SK-N-SH treated with all-trans-retinoic acid at 6 μM for 48 hours (cell line): ENCODE results near the gene GOLPH3.

Experiments
- ATAC-seq: fragments of 200-7000 bp; cut with Tn5 transposase; 3 replicates; pipeline ENCODE4 v1.9.1; 2020; ENCODE audit warnings: mild to moderate bottlenecking, moderate library complexity
- ARNTL ChIP-seq: fragments of 450-650 bp; formaldehyde crosslinking; IDR thresholded peaks from 2 replicates; pipeline ENCODE4 v1.5.0; 2020; ENCODE audit warnings: low read depth, mild to moderate bottlenecking, moderate library complexity, borderline replicate concordance
- BACH2 ChIP-seq: fragments of 250-450 bp; sonication (Bioruptor Pico); IDR thresholded peaks from 2 replicates; pipeline ENCODE4 v1.9.0; 2021; ENCODE audit warnings: mild to moderate bottlenecking, borderline replicate concordance
- CREB5 ChIP-seq: fragments of 250-450 bp; sonication (Bioruptor Pico); IDR thresholded peaks from 2 replicates; pipeline ENCODE4 v1.5.1; 2020; ENCODE audit warnings: low read depth, mild to moderate bottlenecking, moderate library complexity
- CSDC2 ChIP-seq: fragments of 250-450 bp; sonication (Bioruptor Pico); IDR thresholded peaks from 2 replicates; pipeline ENCODE4 v1.5.0; 2020; ENCODE audit warnings: mild to moderate bottlenecking, moderate library complexity
- ESRRG ChIP-seq: fragments of 250-450 bp; sonication (Bioruptor Pico); IDR thresholded peaks from 2 replicates; pipeline ENCODE4 v1.6.1; 2021; ENCODE audit warnings: mild to moderate bottlenecking
- GLIS3 ChIP-seq: fragments of 250-450 bp; sonication (Bioruptor Pico); IDR thresholded peaks from 2 replicates; pipeline ENCODE4 v1.5.0; 2020; ENCODE audit warnings: mild to moderate bottlenecking, moderate library complexity
- ISL1 ChIP-seq: fragments of 250-450 bp; sonication (Bioruptor Pico); IDR thresholded peaks from 2 replicates; pipeline ENCODE4 v2.1.2; 2022; ENCODE audit warnings: mild to moderate bottlenecking, moderate library complexity
- OSR1 ChIP-seq: fragments of 250-450 bp; sonication (Bioruptor Pico); IDR thresholded peaks from 2 replicates; pipeline ENCODE4 v1.8.0; 2022; ENCODE audit warnings: moderate library complexity, mild to moderate bottlenecking, inconsistent platforms
- PPARA ChIP-seq: fragments of 250-450 bp; sonication (Bioruptor Pico); IDR thresholded peaks from 2 replicates; pipeline ENCODE4 v1.5.0; 2020; ENCODE audit warnings: mild to moderate bottlenecking, borderline replicate concordance
- RARB ChIP-seq: fragments of 250-450 bp; sonication (Bioruptor Pico); IDR thresholded peaks from 2 replicates; pipeline ENCODE4 v1.8.0; 2021; ENCODE audit warnings: mild to moderate bottlenecking, moderate library complexity
- SNAI2 ChIP-seq: fragments of 250-450 bp; sonication (Bioruptor Pico); IDR thresholded peaks from 2 replicates; pipeline ENCODE4 v1.5.0; 2020; ENCODE audit warnings: mild to moderate bottlenecking, moderate library complexity
- TCF4 ChIP-seq: fragments of 250-450 bp; sonication (Bioruptor Pico); IDR thresholded peaks from 2 replicates; pipeline ENCODE4 v1.8.0; 2021; ENCODE audit warnings: mild to moderate bottlenecking, moderate library complexity, borderline replicate concordance
- TOX ChIP-seq: fragments of 250-450 bp; sonication (Bioruptor Pico); IDR thresholded peaks from 2 replicates; pipeline ENCODE4 v1.8.0; 2021; ENCODE audit warnings: mild to moderate bottlenecking, moderate library complexity, borderline replicate concordance
- TSHZ2 ChIP-seq: fragments of 250-450 bp; sonication (Bioruptor Pico); IDR thresholded peaks from 2 replicates; pipeline ENCODE4 v1.5.0; 2020; ENCODE audit warnings: mild to moderate bottlenecking, moderate library complexity
- ZC3H10 ChIP-seq: fragments of 250-450 bp; sonication (Bioruptor Pico); IDR thresholded peaks from 2 replicates; pipeline ENCODE4 v1.5.1; 2021; ENCODE audit warnings: mild to moderate bottlenecking, moderate library complexity
- ZFP3 ChIP-seq: fragments of 250-450 bp; sonication (Bioruptor Pico); IDR thresholded peaks from 2 replicates; pipeline ENCODE4 v1.5.0; 2020; ENCODE audit warnings: mild to moderate bottlenecking, moderate library complexity
- ZFP30 ChIP-seq: fragments of 450-650 bp; formaldehyde crosslinking; IDR thresholded peaks from 2 replicates; pipeline ENCODE4 v1.5.0; 2022; ENCODE audit warnings: mild to moderate bottlenecking, moderate library complexity
- ZNF565 ChIP-seq: fragments of 450-650 bp; formaldehyde crosslinking; conservative IDR thresholded peaks from 2 replicates; pipeline ENCODE4 v1.5.0; 2020; ENCODE audit warnings: low read depth, mild to moderate bottlenecking, moderate library complexity
- ZNF70 ChIP-seq: fragments of 450-650 bp; formaldehyde crosslinking; IDR thresholded peaks from 2 replicates; pipeline ENCODE4 v1.5.0; 2020; ENCODE audit warnings: mild to moderate bottlenecking, moderate library complexity
- ZNF8 ChIP-seq: fragments of 450-650 bp; formaldehyde crosslinking; IDR thresholded peaks from 2 replicates; pipeline ENCODE4 v1.5.0; 2020; ENCODE audit warnings: mild to moderate bottlenecking, moderate library complexity
- TF ChIP-seq, protein P1 (sequence below): fragments of 250-450 bp; sonication (Bioruptor Pico); IDR thresholded peaks from 2 replicates; pipeline ENCODE4 v1.5.1; 2021; ENCODE audit warnings: mild to moderate bottlenecking, moderate library complexity
- TF ChIP-seq, protein P2 (sequence below): fragments of 250-450 bp; sonication (Bioruptor Pico); IDR thresholded peaks from 2 replicates; pipeline ENCODE4 v1.8.0; 2020; ENCODE audit warnings: mild to moderate bottlenecking, moderate library complexity, borderline replicate concordance
- TF ChIP-seq, protein P3 (sequence below): fragments of 250-450 bp; sonication (Bioruptor Pico); IDR thresholded peaks from 2 replicates; pipeline ENCODE4 v1.8.0; 2021; ENCODE audit warnings: low read depth, mild to moderate bottlenecking, moderate library complexity, borderline replicate concordance

Gene GOLPH3

GRCh38 chr5:32158679-32158975, 15.5 kb downstream of the GOLPH3 start:
- no peak for ATAC-seq
- TF ChIP-seq ZC3H10: no peak
- TF ChIP-seq BACH2 (CRISPR knock-in tag): no peak
- TF ChIP-seq SNAI2 (CRISPR knock-in tag): no peak
- TF ChIP-seq TSHZ2: no peak
- TF ChIP-seq GLIS3 (CRISPR knock-in tag): no peak
- TF ChIP-seq ZFP30 (CRISPR knock-in tag): no peak
- TF ChIP-seq ARNTL (CRISPR knock-in tag): no peak
- TF ChIP-seq ESRRG (CRISPR knock-in tag): no peak
- TF ChIP-seq, protein P1, sequence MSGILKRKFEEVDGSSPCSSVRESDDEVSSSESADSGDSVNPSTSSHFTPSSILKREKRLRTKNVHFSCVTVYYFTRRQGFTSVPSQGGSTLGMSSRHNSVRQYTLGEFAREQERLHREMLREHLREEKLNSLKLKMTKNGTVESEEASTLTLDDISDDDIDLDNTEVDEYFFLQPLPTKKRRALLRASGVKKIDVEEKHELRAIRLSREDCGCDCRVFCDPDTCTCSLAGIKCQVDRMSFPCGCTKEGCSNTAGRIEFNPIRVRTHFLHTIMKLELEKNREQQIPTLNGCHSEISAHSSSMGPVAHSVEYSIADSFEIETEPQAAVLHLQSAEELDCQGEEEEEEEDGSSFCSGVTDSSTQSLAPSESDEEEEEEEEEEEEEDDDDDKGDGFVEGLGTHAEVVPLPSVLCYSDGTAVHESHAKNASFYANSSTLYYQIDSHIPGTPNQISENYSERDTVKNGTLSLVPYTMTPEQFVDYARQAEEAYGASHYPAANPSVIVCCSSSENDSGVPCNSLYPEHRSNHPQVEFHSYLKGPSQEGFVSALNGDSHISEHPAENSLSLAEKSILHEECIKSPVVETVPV (CRISPR knock-in tag): no peak
- TF ChIP-seq ZFP3: no peak
- TF ChIP-seq TOX (CRISPR knock-in tag): no peak
- no peak for TF ChIP-seq ZNF565 (CRISPR knock-in tag)

- TF ChIP-seq PPARA (CRISPR knock-in tag) (no peak), CSDC2 (CRISPR knock-in tag) (no peak), ZNF8 (CRISPR knock-in tag) (no peak), BACH2 (CRISPR knock-in tag) (no peak), ZC3H10 (no peak)
- TF ChIP-seq, protein P2, sequence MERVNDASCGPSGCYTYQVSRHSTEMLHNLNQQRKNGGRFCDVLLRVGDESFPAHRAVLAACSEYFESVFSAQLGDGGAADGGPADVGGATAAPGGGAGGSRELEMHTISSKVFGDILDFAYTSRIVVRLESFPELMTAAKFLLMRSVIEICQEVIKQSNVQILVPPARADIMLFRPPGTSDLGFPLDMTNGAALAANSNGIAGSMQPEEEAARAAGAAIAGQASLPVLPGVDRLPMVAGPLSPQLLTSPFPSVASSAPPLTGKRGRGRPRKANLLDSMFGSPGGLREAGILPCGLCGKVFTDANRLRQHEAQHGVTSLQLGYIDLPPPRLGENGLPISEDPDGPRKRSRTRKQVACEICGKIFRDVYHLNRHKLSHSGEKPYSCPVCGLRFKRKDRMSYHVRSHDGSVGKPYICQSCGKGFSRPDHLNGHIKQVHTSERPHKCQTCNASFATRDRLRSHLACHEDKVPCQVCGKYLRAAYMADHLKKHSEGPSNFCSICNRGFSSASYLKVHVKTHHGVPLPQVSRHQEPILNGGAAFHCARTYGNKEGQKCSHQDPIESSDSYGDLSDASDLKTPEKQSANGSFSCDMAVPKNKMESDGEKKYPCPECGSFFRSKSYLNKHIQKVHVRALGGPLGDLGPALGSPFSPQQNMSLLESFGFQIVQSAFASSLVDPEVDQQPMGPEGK (CRISPR knock-in tag): no peak
- ATAC-seq: no peak
These were observed 17.0 kb downstream of the GOLPH3 start for GRCh38 chr5:32157078-32157477.

- ATAC-seq: no peak
- no peak for TF ChIP-seq TCF4
- TF ChIP-seq, protein P3, sequence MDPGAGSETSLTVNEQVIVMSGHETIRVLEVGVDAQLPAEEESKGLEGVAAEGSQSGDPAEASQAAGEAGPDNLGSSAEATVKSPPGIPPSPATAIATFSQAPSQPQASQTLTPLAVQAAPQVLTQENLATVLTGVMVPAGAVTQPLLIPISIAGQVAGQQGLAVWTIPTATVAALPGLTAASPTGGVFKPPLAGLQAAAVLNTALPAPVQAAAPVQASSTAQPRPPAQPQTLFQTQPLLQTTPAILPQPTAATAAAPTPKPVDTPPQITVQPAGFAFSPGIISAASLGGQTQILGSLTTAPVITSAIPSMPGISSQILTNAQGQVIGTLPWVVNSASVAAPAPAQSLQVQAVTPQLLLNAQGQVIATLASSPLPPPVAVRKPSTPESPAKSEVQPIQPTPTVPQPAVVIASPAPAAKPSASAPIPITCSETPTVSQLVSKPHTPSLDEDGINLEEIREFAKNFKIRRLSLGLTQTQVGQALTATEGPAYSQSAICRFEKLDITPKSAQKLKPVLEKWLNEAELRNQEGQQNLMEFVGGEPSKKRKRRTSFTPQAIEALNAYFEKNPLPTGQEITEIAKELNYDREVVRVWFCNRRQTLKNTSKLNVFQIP (CRISPR knock-in tag): no peak
- no peak for TF ChIP-seq ZFP30 (CRISPR knock-in tag)
- TF ChIP-seq GLIS3 (CRISPR knock-in tag): no peak
- no peak for TF ChIP-seq ZC3H10
- TF ChIP-seq, protein P2 (CRISPR knock-in tag): no peak
- no peak for TF ChIP-seq CSDC2 (CRISPR knock-in tag)
These were observed 17.5 kb downstream of the GOLPH3 start for GRCh38 chr5:32156635-32157034.

GRCh38 chr5:32155211-32155610, 18.9 kb downstream of the GOLPH3 start:
- no peak for TF ChIP-seq TCF4
- TF ChIP-seq ZNF70 (CRISPR knock-in tag): no peak
- no peak for TF ChIP-seq ZC3H10
- TF ChIP-seq ZFP3: no peak
- TF ChIP-seq TOX (CRISPR knock-in tag): no peak
- no peak for TF ChIP-seq OSR1 (CRISPR knock-in tag)
- no peak for TF ChIP-seq ISL1 (CRISPR knock-in tag)
- TF ChIP-seq CREB5 (CRISPR knock-in tag): no peak
- no peak for TF ChIP-seq ZFP30 (CRISPR knock-in tag)
- TF ChIP-seq, protein P2 (CRISPR knock-in tag): no peak
- TF ChIP-seq RARB (CRISPR knock-in tag): no peak
- TF ChIP-seq, all 23 proteins: peak for 0
- no peak for ATAC-seq
